Measurements from ENCODE around the gene GPR132. TPM values are rescaled to one million over a fixed set of nuclear protein-coding genes. Genes with fewer than 3 reads are reported as not detected.

Gene GPR132
- total and polyA plus RNA-seq, 10 of the 15 experiments (the other 5 are each of a cell fraction or from before 2014, with no cell fraction given), result 1.9 to 49.3 (median 20.4) TPM

DNA sequence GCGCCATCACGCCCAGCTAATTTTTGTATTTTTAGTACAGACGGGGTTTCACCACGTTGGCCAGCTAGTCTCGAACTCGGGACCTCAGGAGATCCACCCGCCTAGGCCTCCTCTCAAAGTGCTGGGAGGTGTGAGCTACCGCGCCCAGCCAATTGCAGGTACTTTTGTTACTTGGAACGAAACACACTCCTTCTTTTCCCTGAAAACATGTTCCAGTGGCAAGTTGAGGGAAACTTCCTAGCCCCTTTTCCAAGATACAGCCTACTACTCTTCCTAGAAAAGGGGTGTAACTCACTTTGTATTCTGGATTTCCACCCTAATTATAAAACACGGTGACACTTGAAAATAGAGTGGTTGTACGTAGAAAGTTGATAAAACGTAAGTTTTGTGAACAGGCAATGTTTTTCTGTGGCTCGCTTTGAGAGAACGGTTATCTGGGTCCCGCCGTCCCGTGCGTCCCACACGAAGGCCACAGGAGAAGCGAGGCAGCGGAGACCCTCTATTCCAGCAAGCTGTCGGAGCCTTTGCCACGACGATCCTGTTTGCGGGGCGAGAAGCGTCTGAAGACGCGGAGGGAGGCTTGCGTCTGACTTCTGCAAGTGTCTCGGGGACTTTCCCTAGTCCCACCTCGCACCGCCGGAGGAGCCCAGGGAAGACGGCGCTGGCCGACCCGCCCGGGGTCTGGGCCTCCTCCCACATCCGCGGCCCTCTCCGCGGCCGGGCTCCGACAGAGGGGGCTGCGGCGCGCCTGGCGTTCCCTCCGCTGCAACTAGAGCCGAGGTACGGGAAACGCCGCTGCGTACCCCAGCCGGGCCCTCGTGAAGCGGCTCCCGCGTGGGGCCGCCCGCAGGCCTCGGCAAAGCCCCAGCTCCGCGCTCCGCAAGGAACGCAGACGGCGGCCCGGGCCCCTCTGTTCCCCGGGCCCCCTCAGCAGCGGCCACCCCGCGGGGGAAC is 45.1 kb downstream of the GPR132 start (continued):
- TF ChIP-seq, protein P1, sequence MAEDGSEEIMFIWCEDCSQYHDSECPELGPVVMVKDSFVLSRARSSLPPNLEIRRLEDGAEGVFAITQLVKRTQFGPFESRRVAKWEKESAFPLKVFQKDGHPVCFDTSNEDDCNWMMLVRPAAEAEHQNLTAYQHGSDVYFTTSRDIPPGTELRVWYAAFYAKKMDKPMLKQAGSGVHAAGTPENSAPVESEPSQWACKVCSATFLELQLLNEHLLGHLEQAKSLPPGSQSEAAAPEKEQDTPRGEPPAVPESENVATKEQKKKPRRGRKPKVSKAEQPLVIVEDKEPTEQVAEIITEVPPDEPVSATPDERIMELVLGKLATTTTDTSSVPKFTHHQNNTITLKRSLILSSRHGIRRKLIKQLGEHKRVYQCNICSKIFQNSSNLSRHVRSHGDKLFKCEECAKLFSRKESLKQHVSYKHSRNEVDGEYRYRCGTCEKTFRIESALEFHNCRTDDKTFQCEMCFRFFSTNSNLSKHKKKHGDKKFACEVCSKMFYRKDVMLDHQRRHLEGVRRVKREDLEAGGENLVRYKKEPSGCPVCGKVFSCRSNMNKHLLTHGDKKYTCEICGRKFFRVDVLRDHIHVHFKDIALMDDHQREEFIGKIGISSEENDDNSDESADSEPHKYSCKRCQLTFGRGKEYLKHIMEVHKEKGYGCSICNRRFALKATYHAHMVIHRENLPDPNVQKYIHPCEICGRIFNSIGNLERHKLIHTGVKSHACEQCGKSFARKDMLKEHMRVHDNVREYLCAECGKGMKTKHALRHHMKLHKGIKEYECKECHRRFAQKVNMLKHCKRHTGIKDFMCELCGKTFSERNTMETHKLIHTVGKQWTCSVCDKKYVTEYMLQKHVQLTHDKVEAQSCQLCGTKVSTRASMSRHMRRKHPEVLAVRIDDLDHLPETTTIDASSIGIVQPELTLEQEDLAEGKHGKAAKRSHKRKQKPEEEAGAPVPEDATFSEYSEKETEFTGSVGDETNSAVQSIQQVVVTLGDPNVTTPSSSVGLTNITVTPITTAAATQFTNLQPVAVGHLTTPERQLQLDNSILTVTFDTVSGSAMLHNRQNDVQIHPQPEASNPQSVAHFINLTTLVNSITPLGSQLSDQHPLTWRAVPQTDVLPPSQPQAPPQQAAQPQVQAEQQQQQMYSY (CRISPR knock-in tag; IDR thresholded peaks at IDR 0.05), result no peak
- TF ChIP-seq EP300 (IDR thresholded peaks at IDR 0.05; ENCODE audit: borderline replicate concordance in 1 of 2, control insufficient read depth in 1 of 2, low read depth in 2 of 2, low read length in 2 of 2), result no peak
- TF ChIP-seq TCF3 (IDR thresholded peaks at IDR 0.05; ENCODE audit: borderline replicate concordance, insufficient read depth, low read depth, low read length), result 0 out of 2 replicates have a peak, but pooled peaks have one; percentile 13
- no peak for TF ChIP-seq MYC (IDR thresholded peaks at IDR 0.05; ENCODE audit: insufficient read depth, insufficient read length, insufficient replicate concordance, low read length, severe bottlenecking)
- no peak for TF ChIP-seq SP1 (IDR thresholded peaks at IDR 0.05; ENCODE audit: low read depth, low read length)
- TF ChIP-seq, protein P2, sequence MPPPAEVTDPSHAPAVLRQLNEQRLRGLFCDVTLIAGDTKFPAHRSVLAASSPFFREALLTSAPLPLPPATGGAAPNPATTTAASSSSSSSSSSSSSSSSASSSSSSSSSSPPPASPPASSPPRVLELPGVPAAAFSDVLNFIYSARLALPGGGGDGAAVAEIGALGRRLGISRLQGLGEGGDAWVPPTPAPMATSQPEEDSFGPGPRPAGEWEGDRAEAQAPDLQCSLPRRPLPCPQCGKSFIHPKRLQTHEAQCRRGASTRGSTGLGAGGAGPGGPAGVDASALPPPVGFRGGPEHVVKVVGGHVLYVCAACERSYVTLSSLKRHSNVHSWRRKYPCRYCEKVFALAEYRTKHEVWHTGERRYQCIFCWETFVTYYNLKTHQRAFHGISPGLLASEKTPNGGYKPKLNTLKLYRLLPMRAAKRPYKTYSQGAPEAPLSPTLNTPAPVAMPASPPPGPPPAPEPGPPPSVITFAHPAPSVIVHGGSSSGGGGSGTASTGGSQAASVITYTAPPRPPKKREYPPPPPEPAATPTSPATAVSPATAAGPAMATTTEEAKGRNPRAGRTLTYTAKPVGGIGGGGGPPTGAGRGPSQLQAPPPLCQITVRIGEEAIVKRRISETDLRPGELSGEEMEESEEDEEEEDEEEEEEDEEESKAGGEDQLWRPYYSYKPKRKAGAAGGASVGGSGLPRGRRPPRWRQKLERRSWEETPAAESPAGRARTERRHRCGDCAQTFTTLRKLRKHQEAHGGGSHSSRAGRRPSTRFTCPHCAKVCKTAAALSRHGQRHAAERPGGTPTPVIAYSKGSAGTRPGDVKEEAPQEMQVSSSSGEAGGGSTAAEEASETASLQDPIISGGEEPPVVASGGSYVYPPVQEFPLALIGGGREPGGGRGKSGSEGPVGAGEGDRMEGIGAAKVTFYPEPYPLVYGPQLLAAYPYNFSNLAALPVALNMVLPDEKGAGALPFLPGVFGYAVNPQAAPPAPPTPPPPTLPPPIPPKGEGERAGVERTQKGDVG (CRISPR knock-in tag; IDR thresholded peaks at IDR 0.05), result no peak
- TF ChIP-seq, protein P3, sequence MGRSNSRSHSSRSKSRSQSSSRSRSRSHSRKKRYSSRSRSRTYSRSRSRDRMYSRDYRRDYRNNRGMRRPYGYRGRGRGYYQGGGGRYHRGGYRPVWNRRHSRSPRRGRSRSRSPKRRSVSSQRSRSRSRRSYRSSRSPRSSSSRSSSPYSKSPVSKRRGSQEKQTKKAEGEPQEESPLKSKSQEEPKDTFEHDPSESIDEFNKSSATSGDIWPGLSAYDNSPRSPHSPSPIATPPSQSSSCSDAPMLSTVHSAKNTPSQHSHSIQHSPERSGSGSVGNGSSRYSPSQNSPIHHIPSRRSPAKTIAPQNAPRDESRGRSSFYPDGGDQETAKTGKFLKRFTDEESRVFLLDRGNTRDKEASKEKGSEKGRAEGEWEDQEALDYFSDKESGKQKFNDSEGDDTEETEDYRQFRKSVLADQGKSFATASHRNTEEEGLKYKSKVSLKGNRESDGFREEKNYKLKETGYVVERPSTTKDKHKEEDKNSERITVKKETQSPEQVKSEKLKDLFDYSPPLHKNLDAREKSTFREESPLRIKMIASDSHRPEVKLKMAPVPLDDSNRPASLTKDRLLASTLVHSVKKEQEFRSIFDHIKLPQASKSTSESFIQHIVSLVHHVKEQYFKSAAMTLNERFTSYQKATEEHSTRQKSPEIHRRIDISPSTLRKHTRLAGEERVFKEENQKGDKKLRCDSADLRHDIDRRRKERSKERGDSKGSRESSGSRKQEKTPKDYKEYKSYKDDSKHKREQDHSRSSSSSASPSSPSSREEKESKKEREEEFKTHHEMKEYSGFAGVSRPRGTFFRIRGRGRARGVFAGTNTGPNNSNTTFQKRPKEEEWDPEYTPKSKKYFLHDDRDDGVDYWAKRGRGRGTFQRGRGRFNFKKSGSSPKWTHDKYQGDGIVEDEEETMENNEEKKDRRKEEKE (IDR thresholded peaks at IDR 0.05), result 0 out of 2 replicates have a peak, but pooled peaks have one; percentile 12
- TF ChIP-seq RCOR1 (conservative IDR thresholded peaks at IDR 0.05; ENCODE audit: low read depth, low read length), result no peak
- 0 out of 3 replicates have a peak, but pooled peaks have one; percentile 21 for TF ChIP-seq POU2F2 (IDR thresholded peaks at IDR 0.05; ENCODE audit: borderline replicate concordance, low read depth, low read length)
- no peak for TF ChIP-seq MYB (IDR thresholded peaks at IDR 0.05; ENCODE audit: borderline replicate concordance, low read depth, low read length)
- TF ChIP-seq, protein P4, sequence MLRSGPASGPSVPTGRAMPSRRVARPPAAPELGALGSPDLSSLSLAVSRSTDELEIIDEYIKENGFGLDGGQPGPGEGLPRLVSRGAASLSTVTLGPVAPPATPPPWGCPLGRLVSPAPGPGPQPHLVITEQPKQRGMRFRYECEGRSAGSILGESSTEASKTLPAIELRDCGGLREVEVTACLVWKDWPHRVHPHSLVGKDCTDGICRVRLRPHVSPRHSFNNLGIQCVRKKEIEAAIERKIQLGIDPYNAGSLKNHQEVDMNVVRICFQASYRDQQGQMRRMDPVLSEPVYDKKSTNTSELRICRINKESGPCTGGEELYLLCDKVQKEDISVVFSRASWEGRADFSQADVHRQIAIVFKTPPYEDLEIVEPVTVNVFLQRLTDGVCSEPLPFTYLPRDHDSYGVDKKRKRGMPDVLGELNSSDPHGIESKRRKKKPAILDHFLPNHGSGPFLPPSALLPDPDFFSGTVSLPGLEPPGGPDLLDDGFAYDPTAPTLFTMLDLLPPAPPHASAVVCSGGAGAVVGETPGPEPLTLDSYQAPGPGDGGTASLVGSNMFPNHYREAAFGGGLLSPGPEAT (IDR thresholded peaks at IDR 0.05; ENCODE audit: low read depth), result no peak
- TF ChIP-seq, protein P5, sequence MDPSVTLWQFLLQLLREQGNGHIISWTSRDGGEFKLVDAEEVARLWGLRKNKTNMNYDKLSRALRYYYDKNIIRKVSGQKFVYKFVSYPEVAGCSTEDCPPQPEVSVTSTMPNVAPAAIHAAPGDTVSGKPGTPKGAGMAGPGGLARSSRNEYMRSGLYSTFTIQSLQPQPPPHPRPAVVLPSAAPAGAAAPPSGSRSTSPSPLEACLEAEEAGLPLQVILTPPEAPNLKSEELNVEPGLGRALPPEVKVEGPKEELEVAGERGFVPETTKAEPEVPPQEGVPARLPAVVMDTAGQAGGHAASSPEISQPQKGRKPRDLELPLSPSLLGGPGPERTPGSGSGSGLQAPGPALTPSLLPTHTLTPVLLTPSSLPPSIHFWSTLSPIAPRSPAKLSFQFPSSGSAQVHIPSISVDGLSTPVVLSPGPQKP (IDR thresholded peaks at IDR 0.05; ENCODE audit: low read depth, low read length), result no peak
- TF ChIP-seq RUNX3 (IDR thresholded peaks at IDR 0.05; ENCODE audit: low read length), result 0 out of 2 replicates have a peak, but pooled peaks have one; percentile 2
